Loucy (cell line): ENCODE measurements around the gene ERAL1.

Experiments used
- EZH2phosphoT487 ChIP-seq: fragments of 200-600 bp; IDR thresholded peaks from 2 replicates; pipeline ENCODE4 v1.6.1; 2018; ENCODE audit warnings: antibody characterized with exemption, mild to moderate bottlenecking, moderate library complexity, borderline replicate concordance
- TF ChIP-seq, protein P1 (sequence below): fragments of 200-600 bp; sonication (generic); conservative IDR thresholded peaks from 2 replicates; pipeline ENCODE4 v1.5.1; 2014; ENCODE audit warnings: mild to moderate bottlenecking, antibody characterized with exemption, low read length

- TF ChIP-seq, protein P1, sequence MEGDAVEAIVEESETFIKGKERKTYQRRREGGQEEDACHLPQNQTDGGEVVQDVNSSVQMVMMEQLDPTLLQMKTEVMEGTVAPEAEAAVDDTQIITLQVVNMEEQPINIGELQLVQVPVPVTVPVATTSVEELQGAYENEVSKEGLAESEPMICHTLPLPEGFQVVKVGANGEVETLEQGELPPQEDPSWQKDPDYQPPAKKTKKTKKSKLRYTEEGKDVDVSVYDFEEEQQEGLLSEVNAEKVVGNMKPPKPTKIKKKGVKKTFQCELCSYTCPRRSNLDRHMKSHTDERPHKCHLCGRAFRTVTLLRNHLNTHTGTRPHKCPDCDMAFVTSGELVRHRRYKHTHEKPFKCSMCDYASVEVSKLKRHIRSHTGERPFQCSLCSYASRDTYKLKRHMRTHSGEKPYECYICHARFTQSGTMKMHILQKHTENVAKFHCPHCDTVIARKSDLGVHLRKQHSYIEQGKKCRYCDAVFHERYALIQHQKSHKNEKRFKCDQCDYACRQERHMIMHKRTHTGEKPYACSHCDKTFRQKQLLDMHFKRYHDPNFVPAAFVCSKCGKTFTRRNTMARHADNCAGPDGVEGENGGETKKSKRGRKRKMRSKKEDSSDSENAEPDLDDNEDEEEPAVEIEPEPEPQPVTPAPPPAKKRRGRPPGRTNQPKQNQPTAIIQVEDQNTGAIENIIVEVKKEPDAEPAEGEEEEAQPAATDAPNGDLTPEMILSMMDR: no peak
- no peak for TF ChIP-seq EZH2phosphoT487
These were observed 55.7 kb downstream of the ERAL1 start for GRCh38 chr17:28910534-28910933.
